ENCODE data around the gene ATG9A.

DNA sequence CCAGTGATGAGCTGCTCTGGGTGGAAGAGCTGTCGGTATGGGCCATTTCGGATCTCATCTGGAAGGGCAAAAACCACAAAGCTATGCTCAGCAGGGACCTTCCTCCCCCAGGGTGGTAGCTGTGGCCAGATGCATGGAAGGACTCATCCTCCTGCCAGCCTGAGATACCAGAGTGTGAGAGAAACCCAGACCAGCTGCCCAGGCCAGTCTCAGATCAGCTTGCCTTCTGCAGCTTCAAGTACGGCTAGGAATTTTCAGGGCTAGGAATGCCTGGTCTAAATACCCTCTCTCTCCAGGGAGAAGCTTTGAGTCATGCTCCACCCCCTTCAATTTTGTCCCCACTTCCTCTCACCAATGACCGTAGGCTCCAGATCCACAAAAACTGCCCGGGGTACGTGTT, 22.2 kb upstream of the ATG9A start:
- no peak for TF ChIP-seq POLR2A (IDR thresholded peaks at IDR 0.05; ENCODE audit: low read depth, low read length)
- no peak for TF ChIP-seq POLR2AphosphoS5 (IDR thresholded peaks at IDR 0.05; ENCODE audit: low read depth, low read length)

Measured in GM12891 (cell line).